Measurements from ENCODE around the gene NETO1. TPM values are rescaled to one million over a fixed set of nuclear protein-coding genes. Genes with fewer than 3 reads are reported as not detected.

NETO1 gene
- total RNA-seq, 1 experiment from 2014 or later = 5.9 TPM

DNA sequence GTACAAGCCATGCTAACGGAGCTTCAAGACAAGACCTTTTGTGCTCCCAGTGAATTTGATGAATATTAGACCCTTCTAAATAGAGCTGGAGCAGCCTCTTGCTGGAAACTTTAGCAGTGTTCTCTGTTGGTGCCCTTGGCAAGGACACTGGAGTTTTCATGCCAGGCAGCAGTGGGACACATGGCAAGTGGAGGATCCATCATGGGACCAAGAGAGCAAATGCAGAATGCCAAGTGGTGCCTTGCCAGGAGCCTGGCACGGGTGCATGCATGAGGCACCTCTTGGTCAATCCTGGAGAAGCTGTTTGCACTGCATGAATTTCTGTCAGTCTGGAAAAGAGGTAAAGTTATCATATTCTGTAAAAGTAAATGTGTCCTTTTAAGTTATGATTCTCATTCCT is 59.1 kb downstream of the NETO1 start:
- Mint-ChIP-seq H3K9me3 (no peaks in the 10 kb centered on the region), H3K4me1 (peaks cover 3 to 8% of the 10 kb centered on the region in 2 experiments; a peak in 1 of 4 replicates), H3K27ac (no peak overlapping the region)

More for the DNA sequence above, 59.1 kb downstream of the NETO1 start:
- no peak overlapping the region for H2AK5ac ChIP-seq (ENCODE audit: insufficient read length, low read length)
- H4K8ac ChIP-seq (replicated peaks; ENCODE audit: insufficient read length, low read depth, low read length) = no peak overlapping the region
- no peak overlapping the region for H3K14ac ChIP-seq (ENCODE audit: insufficient read depth, low read length)
- H3T11ph ChIP-seq (ENCODE audit: low read length) = no peak overlapping the region
- H3K4me1 ChIP-seq (ENCODE audit: insufficient read depth, low read length) = no peaks in the 10 kb centered on the region; the same call in 1 of the 2 replicates
- no peaks in the 10 kb centered on the region for H3K27me3 ChIP-seq (ENCODE audit: insufficient read depth, low read length)
- H4K91ac ChIP-seq (ENCODE audit: insufficient read length, low read depth, low read length) = no peak overlapping the region
- H2BK15ac ChIP-seq (ENCODE audit: low read depth, low read length) = no peak overlapping the region
- no peak for TF ChIP-seq CTCF (conservative IDR thresholded peaks at IDR 0.05)
- H3K4me3 Mint-ChIP-seq = no peak overlapping the region
- H2BK120ac ChIP-seq (ENCODE audit: low read depth, low read length, poor library complexity, severe bottlenecking) = no peak overlapping the region
- H3K79me2 ChIP-seq (ENCODE audit: insufficient read depth, low read length) = no peaks in the 10 kb centered on the region
- H4K5ac ChIP-seq (ENCODE audit: insufficient read length, low read depth, low read length) = no peak overlapping the region
- H3K23ac ChIP-seq (ENCODE audit: insufficient read length, low read depth, low read length) = no peak overlapping the region
- H2BK5ac ChIP-seq (ENCODE audit: insufficient read length, low read length) = no peak overlapping the region
- no peak overlapping the region for H3K9ac ChIP-seq (ENCODE audit: extremely low read depth, insufficient read length, low read length)
- no CpG with 5 or more reads among the region's 2 CpGs for WGBS (ENCODE audit: extremely low coverage, insufficient read length, low lambda C conversion rate)
- H3K79me1 ChIP-seq (ENCODE audit: insufficient read depth, low read depth, low read length, poor library complexity, severe bottlenecking) = no peaks in the 10 kb centered on the region
- no peaks in the 10 kb centered on the region for H3K23me2 ChIP-seq (ENCODE audit: insufficient read length, low read depth, low read length, poor library complexity, severe bottlenecking)
- no peak overlapping the region for H3K56ac ChIP-seq (ENCODE audit: insufficient read length, low read depth, low read length)
- no peak overlapping the region for H2BK20ac ChIP-seq (ENCODE audit: low read depth, low read length, poor library complexity, severe bottlenecking)
- DNase-seq = no peak
- H2AFZ ChIP-seq (ENCODE audit: low read length) = no peak overlapping the region
- H3K4me2 ChIP-seq (ENCODE audit: insufficient read depth, insufficient read length, low read length) = no peak overlapping the region
- H3K18ac ChIP-seq (ENCODE audit: insufficient read length, low read depth, low read length) = no peak overlapping the region
- H2BK12ac ChIP-seq (ENCODE audit: insufficient read length, low read depth, low read length) = no peak overlapping the region
- H4K20me1 ChIP-seq (ENCODE audit: control insufficient read depth, insufficient read depth, insufficient read length) = no peaks in the 10 kb centered on the region
- no peak overlapping the region for H3K27ac ChIP-seq (ENCODE audit: insufficient read length, low read depth, low read length)
- no peak overlapping the region for H3K4ac ChIP-seq (ENCODE audit: low read depth, low read length)
- no peaks in the 10 kb centered on the region for H3K27me3 Mint-ChIP-seq (ENCODE audit: low read depth)
- H3K36me3 Mint-ChIP-seq (ENCODE audit: insufficient read depth in 1 of 3, low read depth in 3 of 3) = no peaks in the 10 kb centered on the region
- no peaks in the 10 kb centered on the region for H3K9me3 ChIP-seq (ENCODE audit: control insufficient read depth, low read depth, low read length)
